ENCODE data around the gene DCAF12. TPM values are rescaled to one million over a fixed set of nuclear protein-coding genes. Genes with fewer than 3 reads are reported as not detected.

The DCAF12 gene
- total RNA-seq, 2 experiments from 2014 or later = 51.1 to 56.7 TPM

DNA sequence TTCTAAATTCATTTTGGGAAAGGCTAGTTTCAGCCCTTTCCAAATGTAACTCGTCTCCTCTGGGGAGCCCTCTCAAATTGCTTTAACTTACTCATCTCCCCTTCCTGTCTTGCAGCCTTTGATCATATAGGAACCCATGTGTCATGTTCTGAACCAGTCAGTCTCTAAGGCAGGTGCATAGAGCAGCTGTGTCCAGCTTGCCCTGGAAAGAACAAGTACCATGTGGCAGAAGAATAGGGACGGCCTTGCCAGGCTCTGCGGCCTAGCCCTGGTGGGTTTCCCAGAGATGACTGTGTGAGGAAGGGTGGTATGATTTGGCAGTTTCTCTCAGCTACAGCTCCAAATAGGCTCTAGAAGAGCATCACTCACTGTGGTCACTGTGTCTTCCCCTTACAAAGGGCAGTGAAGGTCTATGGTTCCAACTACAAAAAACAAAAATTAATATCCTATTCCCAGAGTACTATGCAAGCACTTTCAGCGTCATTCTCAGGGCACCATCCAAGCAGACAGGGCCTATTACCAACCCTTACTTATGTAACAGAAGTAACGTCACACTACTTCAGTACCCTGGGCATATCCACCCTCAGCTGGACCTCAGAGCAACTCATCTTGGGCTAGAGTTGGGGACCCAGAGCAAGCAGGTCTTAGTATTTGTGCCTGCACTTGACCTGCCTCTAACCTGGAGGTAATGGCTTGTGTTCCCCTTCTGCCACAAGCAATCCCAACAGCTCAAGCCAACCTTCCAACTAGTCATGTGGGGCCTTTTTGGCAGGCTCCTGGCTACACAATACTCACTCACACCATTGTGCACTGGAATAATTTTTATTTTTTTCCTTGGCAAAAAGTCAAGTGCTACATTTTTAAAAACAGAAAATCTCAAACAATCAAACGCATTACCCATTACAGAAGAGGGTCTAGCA lies 40.7 kb downstream of the DCAF12 start:
- Mint-ChIP-seq H3K27me3 (ENCODE audit: low read depth) (no peaks in the 10 kb centered on the region), H3K36me3 (ENCODE audit: low read depth) (peaks cover 38% of the 10 kb centered on the region), H3K27ac (no peak overlapping the region), H3K4me3 (no peak overlapping the region), H3K4me1 (ENCODE audit: low read depth) (no peaks in the 10 kb centered on the region), H3K9me3 (ENCODE audit: insufficient read depth) (no peaks in the 10 kb centered on the region)
- no peak for ATAC-seq
- CTCF ChIA-PET = no interaction called here
- DNase-seq = no peak
- POLR2A ChIA-PET = no interaction called here

- Mint-ChIP-seq H3K36me3 (ENCODE audit: low read depth) (peaks cover 29% of the 10 kb centered on the region), H3K4me1 (ENCODE audit: low read depth) (no peaks in the 10 kb centered on the region), H3K27me3 (ENCODE audit: low read depth) (no peaks in the 10 kb centered on the region), H3K9me3 (ENCODE audit: insufficient read depth) (no peaks in the 10 kb centered on the region), H3K4me3 (no peak overlapping the region), H3K27ac (no peak overlapping the region)
- CTCF ChIA-PET = interaction anchor here (2.6 kb wide), 1 partner anchor 12 kb away, joined by 21 read pairs; no protein-coding TSS in a partner anchor
- DNase-seq (no peak), ATAC-seq (no peak)
- POLR2A ChIA-PET = no interaction called here
Observed at GRCh38 chr9:34084562-34084961, 41.9 kb downstream of the DCAF12 start.

- ChIA-PET POLR2A (interaction anchor here (0.5 kb wide), 1 partner anchor 39 kb away, joined by 4 read pairs; no protein-coding TSS in a partner anchor), CTCF (no interaction called here)
- no peaks in the 10 kb centered on the region for H3K9me3 Mint-ChIP-seq (ENCODE audit: insufficient read depth)
- H3K27me3 Mint-ChIP-seq (ENCODE audit: low read depth) = no peaks in the 10 kb centered on the region
- H3K36me3 Mint-ChIP-seq (ENCODE audit: low read depth) = no peaks in the 10 kb centered on the region
- H3K27ac Mint-ChIP-seq = no peak overlapping the region
- H3K4me1 Mint-ChIP-seq (ENCODE audit: low read depth) = no peaks in the 10 kb centered on the region
- no peak for DNase-seq
- H3K4me3 Mint-ChIP-seq = no peak overlapping the region
- ATAC-seq = no peak
Observed at GRCh38 chr9:34079181-34079580, 47.3 kb downstream of the DCAF12 start.

DNA sequence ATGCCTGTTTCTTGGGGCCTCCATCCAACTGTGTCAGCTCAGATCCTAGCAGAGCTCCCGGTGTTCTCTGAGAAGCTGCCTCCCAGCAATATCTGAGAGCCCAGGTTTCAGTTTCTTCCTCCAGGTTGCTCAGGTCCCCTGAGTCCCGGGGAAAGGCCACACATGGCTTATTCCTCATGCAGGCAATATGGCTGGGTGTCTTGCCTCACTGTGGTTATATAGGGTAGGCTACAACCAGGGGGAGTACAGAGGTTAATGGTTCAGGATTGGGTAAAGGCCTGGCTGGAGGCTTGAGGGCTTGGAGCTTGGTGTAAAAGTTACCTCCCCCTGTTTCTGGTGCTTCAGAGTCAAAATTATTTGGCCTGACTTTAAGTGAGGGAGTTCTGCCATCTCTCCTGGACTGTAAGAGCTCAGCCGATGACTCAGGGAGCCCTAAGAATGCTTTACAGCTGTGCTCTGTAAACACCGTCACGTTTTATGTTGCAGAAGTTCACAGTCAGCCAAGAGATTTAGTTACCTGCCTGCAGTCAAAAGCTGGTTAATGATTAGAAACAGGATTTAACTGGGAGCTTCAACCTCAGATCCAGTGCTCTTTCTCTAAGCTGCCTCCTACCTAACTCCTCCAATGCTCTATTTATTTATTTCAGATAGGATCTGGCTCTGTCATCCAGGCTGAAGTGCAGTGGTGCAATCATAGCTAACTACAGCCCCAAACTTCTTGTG lies 53.5 kb downstream of the DCAF12 start:
- ATAC-seq (peak; percentile 35), DNase-seq (no peak)
- Mint-ChIP-seq H3K4me1 (ENCODE audit: low read depth) (peaks cover 2% of the 10 kb centered on the region), H3K27me3 (ENCODE audit: low read depth) (no peaks in the 10 kb centered on the region), H3K27ac (no peak overlapping the region), H3K9me3 (ENCODE audit: insufficient read depth) (no peaks in the 10 kb centered on the region), H3K36me3 (ENCODE audit: low read depth) (no peaks in the 10 kb centered on the region), H3K4me3 (no peak overlapping the region)
- POLR2A ChIA-PET = interaction anchor here (2.3 kb wide), 1 partner anchor 24 kb away, joined by 13 read pairs; the partner anchor contains the start of gene UBAP2
- CTCF ChIA-PET = interaction anchor here (0.7 to 4.2 kb wide), 24 partner anchors 9 to 294 kb away, joined by 3 to 25 read pairs (median 4); partner anchors contain the start of genes UBAP1 and UBAP2

DNA sequence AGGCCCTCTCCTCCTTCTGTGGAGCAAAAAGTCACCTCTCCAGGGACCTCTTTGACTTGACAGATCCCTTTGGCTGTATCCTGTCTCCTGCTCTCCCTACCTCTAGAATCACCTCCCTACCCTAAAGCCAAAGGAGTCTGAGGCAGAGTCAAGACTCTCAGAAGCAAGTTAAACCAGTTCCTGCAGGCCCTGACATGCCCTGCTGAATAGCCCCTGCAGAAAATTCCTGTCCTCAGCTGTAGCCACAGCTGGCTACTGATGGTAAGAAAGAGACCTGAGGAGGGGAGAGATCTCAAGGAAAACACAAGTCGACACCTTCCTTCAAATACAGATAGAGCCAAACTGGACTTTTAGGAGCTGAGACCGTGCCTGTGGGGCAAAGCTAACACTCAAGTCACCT lies 54.1 kb downstream of the DCAF12 start:
- ChIA-PET CTCF (interaction anchor here (0.8 to 4.2 kb wide), 10 partner anchors 8 to 180 kb away, joined by 3 to 25 read pairs (median 8); no protein-coding TSS in a partner anchor), POLR2A (interaction anchor here (2.3 kb wide), 1 partner anchor 24 kb away, joined by 13 read pairs; the partner anchor contains the start of gene UBAP2)
- Mint-ChIP-seq H3K4me1 (ENCODE audit: low read depth) (peaks cover 2% of the 10 kb centered on the region), H3K27ac (no peak overlapping the region), H3K9me3 (ENCODE audit: insufficient read depth) (no peaks in the 10 kb centered on the region), H3K27me3 (ENCODE audit: low read depth) (no peaks in the 10 kb centered on the region), H3K36me3 (ENCODE audit: low read depth) (no peaks in the 10 kb centered on the region), H3K4me3 (no peak overlapping the region)
- DNase-seq = no peak
- no peak for ATAC-seq

DNA sequence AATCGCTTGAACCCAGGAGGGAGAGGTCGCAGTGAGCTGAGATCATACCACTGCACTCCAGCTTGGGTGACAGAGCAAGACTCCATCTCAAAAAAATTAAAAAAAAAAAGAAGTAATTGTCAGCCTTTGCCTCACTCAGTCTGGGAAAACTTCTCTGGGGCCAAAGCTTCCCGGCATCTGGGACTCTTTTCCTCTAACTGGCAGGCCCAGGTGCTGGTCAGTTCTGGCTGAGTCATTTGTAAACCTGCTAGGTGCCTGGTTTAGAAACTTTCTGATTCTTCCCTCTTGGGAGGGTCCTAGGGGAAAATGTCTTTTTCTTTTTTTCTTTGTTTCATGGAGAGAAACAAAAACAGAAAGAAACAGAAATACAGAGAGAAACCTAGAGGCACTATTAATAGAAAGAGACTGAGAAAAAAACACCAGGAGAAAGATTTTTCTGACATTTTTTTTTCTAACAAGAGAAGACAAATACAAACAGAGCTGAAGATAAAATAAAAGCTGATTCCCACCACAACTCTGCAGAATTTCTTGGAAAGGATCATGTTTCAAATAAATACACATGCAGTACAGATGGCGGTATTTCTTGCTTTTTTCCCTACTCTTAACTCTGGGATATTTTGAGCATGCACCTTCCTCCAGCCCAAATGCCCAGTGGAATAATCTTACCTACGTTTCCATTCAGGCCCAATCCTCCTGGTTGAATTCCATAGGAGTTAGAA lies 55.7 kb downstream of the DCAF12 start:
- H3K27ac Mint-ChIP-seq = no peak overlapping the region
- CTCF ChIA-PET = interaction anchor here (1.1 to 4.2 kb wide), 2 partner anchors 13 to 23 kb away, joined by 3 to 21 read pairs; no protein-coding TSS in a partner anchor

GRCh38 chr9:34069831-34070230 lies 56.7 kb downstream of the DCAF12 start:
- Mint-ChIP-seq H3K27ac (no peak overlapping the region), H3K9me3 (ENCODE audit: insufficient read depth) (no peaks in the 10 kb centered on the region), H3K36me3 (ENCODE audit: low read depth) (no peaks in the 10 kb centered on the region), H3K4me1 (ENCODE audit: low read depth) (peaks cover 2% of the 10 kb centered on the region), H3K27me3 (ENCODE audit: low read depth) (no peaks in the 10 kb centered on the region), H3K4me3 (no peak overlapping the region)
- DNase-seq = no peak
- ATAC-seq = no peak
- ChIA-PET CTCF (interaction anchor here (1.1 kb wide), 1 partner anchor 22 kb away, joined by 3 read pairs; no protein-coding TSS in a partner anchor), POLR2A (no interaction called here)

More for the DNA sequence above, 55.7 kb downstream of the DCAF12 start:
- DNase-seq (no peak), ATAC-seq (no peak)
- H3K36me3 Mint-ChIP-seq (ENCODE audit: low read depth) = no peaks in the 10 kb centered on the region
- POLR2A ChIA-PET = no interaction called here
- H3K4me3 Mint-ChIP-seq = no peak overlapping the region
- H3K27me3 Mint-ChIP-seq (ENCODE audit: low read depth) = no peaks in the 10 kb centered on the region
- peaks cover 2% of the 10 kb centered on the region for H3K4me1 Mint-ChIP-seq (ENCODE audit: low read depth)
- H3K9me3 Mint-ChIP-seq (ENCODE audit: insufficient read depth) = no peaks in the 10 kb centered on the region

DNA sequence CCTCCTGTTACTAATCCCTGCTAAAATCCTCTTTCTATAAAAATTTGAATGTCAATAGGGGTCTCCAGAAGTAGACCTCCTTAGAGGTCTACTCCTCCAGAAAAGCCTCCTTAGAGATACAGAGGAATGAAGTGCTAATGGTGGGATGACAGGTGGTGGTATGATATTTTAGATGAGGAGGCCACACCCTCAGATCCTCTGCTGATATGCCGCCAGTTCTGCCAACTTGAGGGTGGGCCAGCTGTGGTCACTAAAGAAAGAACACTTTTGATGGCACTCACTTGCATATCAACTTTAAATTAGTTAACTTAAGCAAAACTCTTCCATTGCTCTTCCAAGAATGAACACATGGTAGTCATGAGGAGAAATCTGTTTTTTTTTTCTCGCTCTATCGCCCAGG lies 61.0 kb downstream of the DCAF12 start:
- no peak for ATAC-seq
- Mint-ChIP-seq H3K4me3 (no peak overlapping the region), H3K27ac (no peak overlapping the region), H3K4me1 (ENCODE audit: low read depth) (peaks cover 2% of the 10 kb centered on the region), H3K27me3 (ENCODE audit: low read depth) (no peaks in the 10 kb centered on the region), H3K36me3 (ENCODE audit: low read depth) (no peaks in the 10 kb centered on the region), H3K9me3 (ENCODE audit: insufficient read depth) (no peaks in the 10 kb centered on the region)
- CTCF ChIA-PET = interaction anchor here (0.6 to 1.1 kb wide), 3 partner anchors 9 to 93 kb away, joined by 3 to 4 read pairs (median 3); no protein-coding TSS in a partner anchor
- DNase-seq = no peak
- POLR2A ChIA-PET = no interaction called here

DNA sequence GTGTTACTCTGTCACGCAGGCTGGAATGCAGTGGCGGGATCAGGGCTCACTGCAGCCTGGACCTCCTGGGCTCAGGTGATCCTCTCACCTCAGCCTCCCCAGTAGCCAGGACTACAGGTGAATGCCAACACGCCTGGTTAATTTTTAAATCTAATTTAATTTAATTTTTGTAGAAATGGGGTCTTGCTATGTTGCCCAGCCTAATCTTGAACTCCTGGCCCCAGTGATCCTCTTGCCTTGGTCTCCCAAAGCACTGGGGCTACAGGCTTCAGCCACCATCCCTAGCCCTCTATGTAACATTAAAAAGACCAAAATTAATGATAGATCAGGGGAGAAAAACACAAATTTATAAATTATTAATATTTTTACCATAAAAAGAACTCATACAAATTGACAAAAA lies 66.5 kb downstream of the DCAF12 start:
- POLR2A ChIA-PET = interaction anchor here (0.6 kb wide), 1 partner anchor 230 kb away, joined by 3 read pairs; no protein-coding TSS in a partner anchor
- CTCF ChIA-PET = no interaction called here
- H3K9me3 Mint-ChIP-seq (ENCODE audit: insufficient read depth) = no peaks in the 10 kb centered on the region

DNA sequence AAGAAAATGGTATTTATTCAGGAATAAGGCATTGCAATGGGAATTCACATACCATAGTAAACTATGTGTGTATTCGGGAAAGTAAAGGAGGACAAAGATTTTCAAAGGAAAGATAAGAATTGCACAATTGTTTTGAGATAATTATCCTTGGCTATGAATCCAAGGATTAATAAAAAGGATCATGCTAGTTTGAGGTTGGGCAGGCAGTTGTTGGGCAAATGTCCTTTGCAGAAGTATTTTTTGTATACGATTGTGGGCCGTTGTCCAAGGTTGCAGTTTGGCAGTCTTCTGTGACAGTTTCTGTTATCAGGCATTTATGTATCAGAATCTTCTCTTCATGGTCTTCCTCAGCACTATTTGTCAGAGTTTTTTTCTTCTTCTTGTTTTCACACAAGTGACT lies 67.2 kb downstream of the DCAF12 start:
- ChIA-PET POLR2A (no interaction called here), CTCF (no interaction called here)
- no peaks in the 10 kb centered on the region for H3K4me1 Mint-ChIP-seq (ENCODE audit: low read depth)
- H3K27me3 Mint-ChIP-seq (ENCODE audit: low read depth) = peaks cover 5% of the 10 kb centered on the region
- H3K4me3 Mint-ChIP-seq = no peak overlapping the region
- ATAC-seq (no peak), DNase-seq (no peak)
- no peak overlapping the region for H3K27ac Mint-ChIP-seq
- H3K36me3 Mint-ChIP-seq (ENCODE audit: low read depth) = no peaks in the 10 kb centered on the region
- H3K9me3 Mint-ChIP-seq (ENCODE audit: insufficient read depth) = no peaks in the 10 kb centered on the region

More for the DNA sequence above, 66.5 kb downstream of the DCAF12 start:
- DNase-seq = no peak
- peaks cover 5% of the 10 kb centered on the region for H3K27me3 Mint-ChIP-seq (ENCODE audit: low read depth)
- H3K4me3 Mint-ChIP-seq = no peak overlapping the region
- H3K4me1 Mint-ChIP-seq (ENCODE audit: low read depth) = no peaks in the 10 kb centered on the region
- no peak overlapping the region for H3K27ac Mint-ChIP-seq
- no peaks in the 10 kb centered on the region for H3K36me3 Mint-ChIP-seq (ENCODE audit: low read depth)
- no peak for ATAC-seq
